ENCODE results near the gene EIPR1. TPM values are rescaled to one million over a fixed set of nuclear protein-coding genes. Genes with fewer than 3 reads are reported as not detected.

EIPR1 gene
- total RNA-seq, 8 experiments from 2014 or later = 27.8 to 41.7 (median 33.5) TPM

GRCh38 chr2:3282056-3282998, 95.3 kb downstream of the EIPR1 start:
- no peak overlapping the region for H3K4me3 ChIP-seq
- in situ Hi-C loops (cut with MboI; ENCODE audit: low pct_unique_long_range_greater_than_20kb in 2 of 9, low sequenced_read_pairs in 9 of 9, unreplicated experiment in 9 of 9) = no loop called here
- WGBS, 10 experiments = 0 to 100% (median 61%) methylated on average over 1 to 23 of the region's 36 CpGs
- peak in 5 of 8 experiments; percentile 85 to 90 (median 87) for ATAC-seq (replicated peaks in 6 of 8)
- H3K4me1 ChIP-seq (replicated peaks in 1 of 2) = peaks cover 18 to 28% of the 10 kb centered on the region in 2 donors
- H3K27ac ChIP-seq = no peak overlapping the region

- Histone ChIP-seq H3K4me1 (replicated peaks in 1 of 2) (peaks cover 13 to 24% of the 10 kb centered on the region in 2 donors), H3K27ac (no peak overlapping the region), H3K4me3 (no peak overlapping the region)
- no peak for ATAC-seq (replicated peaks in 6 of 8)
- 60 to 100% (median 90%) methylated on average over 1 to 12 of the region's 13 CpGs for WGBS, 10 experiments
- in situ Hi-C loops (cut with MboI; ENCODE audit: low pct_unique_long_range_greater_than_20kb in 2 of 9, low sequenced_read_pairs in 9 of 9, unreplicated experiment in 9 of 9) = no loop called here
These were observed 96.7 kb downstream of the EIPR1 start for GRCh38 chr2:3280683-3281520.

- Histone ChIP-seq H3K27ac (no peak overlapping the region), H3K4me1 (replicated peaks in 1 of 2) (peaks cover 13 to 20% of the 10 kb centered on the region in 2 donors), H3K4me3 (no peak overlapping the region)
- ATAC-seq (replicated peaks in 6 of 8) = no peak
- in situ Hi-C loops (cut with MboI; ENCODE audit: low pct_unique_long_range_greater_than_20kb in 2 of 9, low sequenced_read_pairs in 9 of 9, unreplicated experiment in 9 of 9) = no loop called here
- WGBS, 10 experiments = 20 to 100% (median 83%) methylated on average over 1 to 14 of the region's 20 CpGs; no CpG with 5 or more reads in 4 of the 10 experiments
These were observed 97.4 kb downstream of the EIPR1 start for GRCh38 chr2:3280197-3280596.

GRCh38 chr2:3279236-3279960, 98.2 kb downstream of the EIPR1 start:
- in situ Hi-C loops (cut with MboI; ENCODE audit: low pct_unique_long_range_greater_than_20kb in 2 of 9, low sequenced_read_pairs in 9 of 9, unreplicated experiment in 9 of 9) = no loop called here

GRCh38 chr2:3278521-3279218, 98.9 kb downstream of the EIPR1 start:
- no peak for ATAC-seq (replicated peaks in 6 of 8)
- 67 to 100% (median 99%) methylated on average over 1 to 6 of the region's 14 CpGs; no CpG with 5 or more reads in 2 of the 10 experiments for WGBS, 10 experiments

More at GRCh38 chr2:3279236-3279960, 98.2 kb downstream of the EIPR1 start:
- WGBS, 10 experiments = 81 to 100% (median 87%) methylated on average over 1 to 12 of the region's 17 CpGs; no CpG with 5 or more reads in 1 of the 10 experiments
- H3K4me3 ChIP-seq = no peak overlapping the region
- no peak for ATAC-seq (replicated peaks in 6 of 8)
- no peak overlapping the region for H3K27ac ChIP-seq
- peaks cover 13 to 14% of the 10 kb centered on the region in 2 donors for H3K4me1 ChIP-seq (replicated peaks in 1 of 2)

GRCh38 chr2:3277748-3278520, 99.7 kb downstream of the EIPR1 start:
- 60 to 100% (median 93%) methylated on average over 1 to 9 of the region's 16 CpGs; no CpG with 5 or more reads in 6 of the 10 experiments for WGBS, 10 experiments

More at GRCh38 chr2:3278521-3279218, 98.9 kb downstream of the EIPR1 start:
- Histone ChIP-seq H3K4me3 (no peak overlapping the region), H3K27ac (no peak overlapping the region), H3K4me1 (replicated peaks in 1 of 2) (peaks cover 13 to 14% of the 10 kb centered on the region in 2 donors)
- in situ Hi-C loops (cut with MboI; ENCODE audit: low pct_unique_long_range_greater_than_20kb in 2 of 9, low sequenced_read_pairs in 9 of 9, unreplicated experiment in 9 of 9) = no loop called here

GRCh38 chr2:3277050-3277747, 100.4 kb downstream of the EIPR1 start:
- WGBS, 10 experiments = 39 to 100% (median 90%) methylated on average over 1 to 13 of the region's 25 CpGs; no CpG with 5 or more reads in 2 of the 10 experiments
- Histone ChIP-seq H3K4me1 (replicated peaks in 1 of 2) (peaks cover 3 to 5% of the 10 kb centered on the region in 2 donors), H3K27ac (no peak overlapping the region), H3K4me3 (no peak overlapping the region)
- in situ Hi-C loops (cut with MboI; ENCODE audit: low pct_unique_long_range_greater_than_20kb in 2 of 9, low sequenced_read_pairs in 9 of 9, unreplicated experiment in 9 of 9) = no loop called here
- ATAC-seq (replicated peaks in 6 of 8) = peak in 1 of 8 experiments; percentile 12

More at GRCh38 chr2:3277748-3278520, 99.7 kb downstream of the EIPR1 start:
- Histone ChIP-seq H3K4me1 (replicated peaks in 1 of 2) (peaks cover 10 to 12% of the 10 kb centered on the region in 2 donors), H3K4me3 (no peak overlapping the region), H3K27ac (no peak overlapping the region)
- in situ Hi-C loops (cut with MboI; ENCODE audit: low pct_unique_long_range_greater_than_20kb in 2 of 9, low sequenced_read_pairs in 9 of 9, unreplicated experiment in 9 of 9) = no loop called here
- ATAC-seq (replicated peaks in 6 of 8) = no peak

GRCh38 chr2:3272761-3273160, 104.9 kb downstream of the EIPR1 start:
- ATAC-seq (replicated peaks in 6 of 8) = no peak
- H3K27ac ChIP-seq = no peak overlapping the region
- 89 to 100% (median 97%) methylated on average over 3 to 7 of the region's 7 CpGs; no CpG with 5 or more reads in 1 of the 10 experiments for WGBS, 10 experiments
- H3K4me3 ChIP-seq = no peak overlapping the region
- H3K4me1 ChIP-seq (replicated peaks in 1 of 2) = no peaks in the 10 kb centered on the region
- in situ Hi-C loops (cut with MboI; ENCODE audit: low pct_unique_long_range_greater_than_20kb in 2 of 9, low sequenced_read_pairs in 9 of 9, unreplicated experiment in 9 of 9) = no loop called here

GRCh38 chr2:3270095-3270478, 107.5 kb downstream of the EIPR1 start:
- WGBS, 10 experiments = 100% methylated on average over 1 to 4 of the region's 8 CpGs; no CpG with 5 or more reads in 5 of the 10 experiments
- Histone ChIP-seq H3K4me3 (no peak overlapping the region), H3K27ac (no peak overlapping the region), H3K4me1 (replicated peaks in 1 of 2) (peaks cover 15 to 17% of the 10 kb centered on the region in 2 donors)
- no peak for ATAC-seq (replicated peaks in 6 of 8)
- in situ Hi-C loops (cut with MboI; ENCODE audit: low pct_unique_long_range_greater_than_20kb in 2 of 9, low sequenced_read_pairs in 9 of 9, unreplicated experiment in 9 of 9) = no loop called here

GRCh38 chr2:3269425-3270094, 108.1 kb downstream of the EIPR1 start:
- no peak for ATAC-seq (replicated peaks in 6 of 8)
- 90 to 100% (median 100%) methylated on average over 1 to 11 of the region's 22 CpGs; no CpG with 5 or more reads in 4 of the 10 experiments for WGBS, 10 experiments
- in situ Hi-C loops (cut with MboI; ENCODE audit: low pct_unique_long_range_greater_than_20kb in 2 of 9, low sequenced_read_pairs in 9 of 9, unreplicated experiment in 9 of 9) = no loop called here

GRCh38 chr2:3268705-3269029, 109.0 kb downstream of the EIPR1 start:
- Histone ChIP-seq H3K4me3 (no peak overlapping the region), H3K4me1 (replicated peaks in 1 of 2) (peaks cover 20 to 26% of the 10 kb centered on the region in 2 donors), H3K27ac (no peak overlapping the region)
- WGBS, 10 experiments = 75 to 100% (median 80%) methylated on average over 1 to 2 of the region's 6 CpGs; no CpG with 5 or more reads in 7 of the 10 experiments
- no peak for ATAC-seq (replicated peaks in 6 of 8)
- in situ Hi-C loops (cut with MboI; ENCODE audit: low pct_unique_long_range_greater_than_20kb in 2 of 9, low sequenced_read_pairs in 9 of 9, unreplicated experiment in 9 of 9) = no loop called here

More at GRCh38 chr2:3269425-3270094, 108.1 kb downstream of the EIPR1 start:
- H3K4me1 ChIP-seq (replicated peaks in 1 of 2) = peaks cover 15 to 20% of the 10 kb centered on the region in 2 donors
- no peak overlapping the region for H3K27ac ChIP-seq
- no peak overlapping the region for H3K4me3 ChIP-seq
